ENCODE measurements around the gene EIF1AD.
"Not testable (repeated sequence)": the region's sequence is repeated elsewhere in the genome, so short reads cannot be mapped to it uniquely, and the experiment has no call there.

EIF1AD gene

GRCh38 chr11:66001942-66002647 is at the start of gene EIF1AD, which contains the start of gene BANF1:
TSS of gene EIF1AD (minus strand) at chr11:66002157. CDS start at chr11:66000389, 1,768 bp downstream.
TSS of gene BANF1 (plus strand) at chr11:66002503. CDS start at chr11:66003251, 748 bp downstream.
- DNase-seq = peak; percentile 99

- DNase-seq = no peak
Measured at GRCh38 chr11:66051371-66051765, 49.4 kb upstream of the EIF1AD start.

- DNase-seq = peak; percentile 19
Measured at GRCh38 chr11:66050581-66051231, 48.7 kb upstream of the EIF1AD start.

GRCh38 chr11:66048547-66049323 is 46.8 kb upstream of the EIF1AD start, which contains the start of gene GAL3ST3:
TSS of gene GAL3ST3 (minus strand) at chr11:66049161. CDS start at chr11:66045415, 3,746 bp downstream.
- peak; percentile 49 for DNase-seq

GRCh38 chr11:66047541-66048365 is 45.8 kb upstream of the EIF1AD start:
- no peak for DNase-seq

- no peak for DNase-seq
Measured at GRCh38 chr11:66046901-66047300, 44.9 kb upstream of the EIF1AD start.

GRCh38 chr11:66045177-66045639 is 43.3 kb upstream of the EIF1AD start:
- DNase-seq = peak; percentile 80

GRCh38 chr11:66044757-66045156 is 42.8 kb upstream of the EIF1AD start:
- no peak for DNase-seq

- DNase-seq = no peak
Measured at GRCh38 chr11:66042996-66043906, 41.3 kb upstream of the EIF1AD start.

- no peak for DNase-seq
Measured at GRCh38 chr11:66042227-66042995, 40.5 kb upstream of the EIF1AD start.

GRCh38 chr11:66039765-66040164 is 37.8 kb upstream of the EIF1AD start:
- no peak for DNase-seq

GRCh38 chr11:66037327-66037726 is 35.4 kb upstream of the EIF1AD start:
- no peak for DNase-seq

- no peak for DNase-seq
Measured at GRCh38 chr11:66036334-66036710, 34.4 kb upstream of the EIF1AD start.

- DNase-seq = no peak
Measured at GRCh38 chr11:66035653-66036333, 33.8 kb upstream of the EIF1AD start.

- no peak for DNase-seq
Measured at GRCh38 chr11:66032957-66033735, 31.2 kb upstream of the EIF1AD start.

- no peak for DNase-seq
Measured at GRCh38 chr11:66026017-66026529, 24.1 kb upstream of the EIF1AD start, which contains the start of gene CATSPER1. TSS of gene CATSPER1 (minus strand) at chr11:66026479. CDS start at chr11:66026379, 100 bp downstream.

GRCh38 chr11:66023186-66023440 is 21.2 kb upstream of the EIF1AD start:
- not testable (repeated sequence) for DNase-seq

GRCh38 chr11:66022401-66023185 is 20.6 kb upstream of the EIF1AD start:
- peak; percentile 90 for DNase-seq

All from retina (tissue), 1 donor.